GM23248 (cell line): ENCODE data around the gene RPS6KA6. TPM values are rescaled to one million over a fixed set of nuclear protein-coding genes. Genes with fewer than 3 reads are reported as not detected.
A peak's percentile ranks its signal among the peaks of the same experiment; 100 is the strongest.

Experiments used
- DNase-seq: peaks from one replicate; pipeline ENCODE4 v3.0.0-alpha.2; 2015
- H2AFZ ChIP-seq: fragments of 200-600 bp; sonication (generic); 2 replicates; pipeline ENCODE4 v1.6.1; 2016; ENCODE audit warnings: antibody characterized with exemption
- H3F3A ChIP-seq: fragments of 200-600 bp; sonication (generic); 2 replicates; pipeline ENCODE4 v1.6.1; 2016; ENCODE audit warnings: mild to moderate bottlenecking, antibody characterized with exemption, mixed run types; ENCODE audit not compliant: insufficient read depth
- H3K27ac ChIP-seq: fragments of 200-600 bp; sonication (generic); 2 replicates; pipeline ENCODE4 v1.5.1; 2016; ENCODE audit warnings: mild to moderate bottlenecking
- H3K27me3 ChIP-seq: fragments of 200-600 bp; sonication (generic); replicated peaks from 2 replicates; pipeline ENCODE4 v1.6.1; 2016; ENCODE audit warnings: mild to moderate bottlenecking; ENCODE audit not compliant: insufficient read depth
- H3K36me3 ChIP-seq: fragments of 200-600 bp; sonication (generic); 2 replicates; pipeline ENCODE4 v1.6.1; 2016; ENCODE audit warnings: low read depth, mild to moderate bottlenecking
- H3K4me1 ChIP-seq: fragments of 200-600 bp; sonication (generic); 2 replicates; pipeline ENCODE4 v1.6.1; 2016; ENCODE audit warnings: mild to moderate bottlenecking; ENCODE audit not compliant: insufficient read depth
- H3K4me2 ChIP-seq: fragments of 200-600 bp; sonication (generic); one replicate; pipeline ENCODE4 v1.6.1; 2016; ENCODE audit warnings: mild to moderate bottlenecking; ENCODE audit not compliant: unreplicated experiment
- H3K4me3 ChIP-seq: fragments of 200-600 bp; sonication (generic); 2 replicates; pipeline ENCODE4 v1.5.1; 2016; ENCODE audit warnings: mild to moderate bottlenecking
- H3K79me2 ChIP-seq: fragments of 200-600 bp; sonication (generic); 2 replicates; pipeline ENCODE4 v1.6.1; 2016; ENCODE audit warnings: mild to moderate bottlenecking; ENCODE audit not compliant: insufficient read depth
- H3K9ac ChIP-seq: fragments of 200-600 bp; sonication (generic); 2 replicates; pipeline ENCODE4 v1.6.1; 2016; ENCODE audit warnings: mild to moderate bottlenecking
- H3K9me2 ChIP-seq: fragments of 200-600 bp; sonication (generic); 2 replicates; pipeline ENCODE4 v1.6.1; 2016; ENCODE audit warnings: mixed run types, mild to moderate bottlenecking, moderate library complexity; ENCODE audit not compliant: insufficient read depth
- H3K9me3 ChIP-seq: fragments of 200-600 bp; sonication (generic); one replicate; pipeline ENCODE4 v1.6.1; 2017; ENCODE audit warnings: low read depth
- H4K20me1 ChIP-seq: fragments of 200-600 bp; sonication (generic); 2 replicates; pipeline ENCODE4 v1.6.0; 2016; ENCODE audit not compliant: insufficient read depth
- EZH2 ChIP-seq: fragments of 200-600 bp; sonication (generic); IDR thresholded peaks from 2 replicates; pipeline ENCODE4 v1.6.1; 2018; ENCODE audit warnings: antibody characterized with exemption, mild to moderate bottlenecking; ENCODE audit not compliant: insufficient read depth, poor library complexity, severe bottlenecking
- EZH2phosphoT487 ChIP-seq: fragments of 200-600 bp; sonication (generic); IDR thresholded peaks from 2 replicates; pipeline ENCODE4 v1.6.1; 2018; ENCODE audit warnings: antibody characterized with exemption, moderate library complexity, mild to moderate bottlenecking, low read depth; ENCODE audit not compliant: insufficient read depth
- WGBS, 2 experiments: methylation state at CpG; one replicate each; pipeline ENCODE4 v1.1.6; 2015 to 2017; ENCODE audit warnings: low lambda C conversion rate in 2 of 2, low coverage in 1 of 2; ENCODE audit errors: missing lambda C conversion rate in 2 of 2; 5-methylcytosine and 5-hydroxymethylcytosine counted together
- in situ Hi-C: fragments of 300-500 bp; cut with MboI; formaldehyde crosslinking; loops from 2 replicates; pipeline ENCODE4 v1.15.0; 2020
- polyA plus RNA-seq: library from polyadenylated mRNA; unstranded; fragments of >200 nt; fragmentation: Nextera tagmentation; extraction: Ambion mirVana; gene quantifications from 2 replicates; pipeline ENCODE4 v1.2.1, GENCODE V29; 2016
- total RNA-seq: library from RNA; depleted of rRNA; stranded (reverse); fragments of >200 nt; shearing (Covaris generic); gene quantifications from 2 replicates; pipeline ENCODE4 v1.2.3, GENCODE V29; 2014

The RPS6KA6 gene
- total and polyA plus RNA-seq, 2 experiments from 2014 or later = 1.4 to 5.4 TPM

- H3K9me3 ChIP-seq = no peaks in the 10 kb centered on the region
- H2AFZ ChIP-seq = peak overlapping the region; percentile 89
- WGBS, 2 experiments = 3 to 6% methylated on average over 24 to 28 of the region's 28 CpGs
- no peaks in the 10 kb centered on the region for H3K4me1 ChIP-seq
- TF ChIP-seq EZH2 (no peak), EZH2phosphoT487 (no peak)
- in situ Hi-C loops = no loop called here
- H3K4me3 ChIP-seq = peak overlapping the region; percentile 84
- H4K20me1 ChIP-seq = no peaks in the 10 kb centered on the region
- no peaks in the 10 kb centered on the region for H3K27me3 ChIP-seq
- H3K79me2 ChIP-seq = no peaks in the 10 kb centered on the region
- peak overlapping the region; percentile 88 for H3K4me2 ChIP-seq
- H3K36me3 ChIP-seq = no peaks in the 10 kb centered on the region
- H3F3A ChIP-seq = no peaks in the 10 kb centered on the region
- H3K9ac ChIP-seq = peak overlapping the region; percentile 70
- H3K27ac ChIP-seq = no peak overlapping the region
- DNase-seq = peak; percentile 21
- no peaks in the 10 kb centered on the region for H3K9me2 ChIP-seq
Measured at GRCh38 chrX:84186603-84187532, 1.1 kb downstream of the RPS6KA6 start.

- 95 to 100% methylated on average over 1 to 2 of the region's 2 CpGs for WGBS, 2 experiments
- TF ChIP-seq EZH2phosphoT487 (no peak), EZH2 (no peak)
- Histone ChIP-seq H3K27ac (no peak overlapping the region), H3K36me3 (no peaks in the 10 kb centered on the region), H2AFZ (no peak overlapping the region), H3K9ac (no peak overlapping the region), H3K4me1 (no peaks in the 10 kb centered on the region), H3K9me3 (no peaks in the 10 kb centered on the region), H4K20me1 (no peaks in the 10 kb centered on the region), H3K79me2 (no peaks in the 10 kb centered on the region), H3K27me3 (no peaks in the 10 kb centered on the region), H3K4me2 (no peak overlapping the region), H3K9me2 (no peaks in the 10 kb centered on the region), H3K4me3 (no peak overlapping the region), H3F3A (no peaks in the 10 kb centered on the region)
- DNase-seq = no peak
- in situ Hi-C loops = no loop called here
Measured at GRCh38 chrX:84182516-84182915, 5.5 kb downstream of the RPS6KA6 start.

GRCh38 chrX:84175958-84176357 lies 12.0 kb downstream of the RPS6KA6 start:
- Histone ChIP-seq H3K79me2 (no peaks in the 10 kb centered on the region), H3F3A (no peaks in the 10 kb centered on the region), H3K27me3 (no peaks in the 10 kb centered on the region), H3K4me2 (no peak overlapping the region), H3K27ac (peak overlapping the region; percentile 21; the same call in 1 of the 2 replicates), H3K4me3 (no peak overlapping the region), H3K36me3 (no peaks in the 10 kb centered on the region), H4K20me1 (no peaks in the 10 kb centered on the region), H2AFZ (no peak overlapping the region), H3K9ac (no peak overlapping the region), H3K9me2 (no peaks in the 10 kb centered on the region), H3K4me1 (peaks cover 12% of the 10 kb centered on the region), H3K9me3 (no peaks in the 10 kb centered on the region)
- no peak for DNase-seq
- TF ChIP-seq EZH2phosphoT487 = no peak
- in situ Hi-C loops = no loop called here

GRCh38 chrX:84175274-84175673 lies 12.7 kb downstream of the RPS6KA6 start:
- no peaks in the 10 kb centered on the region for H3F3A ChIP-seq
- no peak overlapping the region for H3K4me2 ChIP-seq
- TF ChIP-seq EZH2 = no peak
- no peak for TF ChIP-seq EZH2phosphoT487
- H3K27ac ChIP-seq = no peak overlapping the region
- peaks cover 12% of the 10 kb centered on the region for H3K4me1 ChIP-seq
- H3K9ac ChIP-seq = no peak overlapping the region
- no peaks in the 10 kb centered on the region for H3K9me2 ChIP-seq
- no peak overlapping the region for H2AFZ ChIP-seq
- H3K79me2 ChIP-seq = no peaks in the 10 kb centered on the region
- H4K20me1 ChIP-seq = no peaks in the 10 kb centered on the region
- H3K27me3 ChIP-seq = no peaks in the 10 kb centered on the region
- H3K36me3 ChIP-seq = no peaks in the 10 kb centered on the region
- WGBS, 2 experiments = 98% methylated on average over 3 of the region's 3 CpGs
- in situ Hi-C loops = no loop called here
- no peak for DNase-seq
- no peaks in the 10 kb centered on the region for H3K9me3 ChIP-seq
- no peak overlapping the region for H3K4me3 ChIP-seq
